NCI-H1694 (cell line): ENCODE data around the gene TGFBR3.

Experiments
- DNase-seq: peaks from one replicate; lab custom pipeline; 2025; lab: John Stamatoyannopoulos, UW

The TGFBR3 gene

DNA sequence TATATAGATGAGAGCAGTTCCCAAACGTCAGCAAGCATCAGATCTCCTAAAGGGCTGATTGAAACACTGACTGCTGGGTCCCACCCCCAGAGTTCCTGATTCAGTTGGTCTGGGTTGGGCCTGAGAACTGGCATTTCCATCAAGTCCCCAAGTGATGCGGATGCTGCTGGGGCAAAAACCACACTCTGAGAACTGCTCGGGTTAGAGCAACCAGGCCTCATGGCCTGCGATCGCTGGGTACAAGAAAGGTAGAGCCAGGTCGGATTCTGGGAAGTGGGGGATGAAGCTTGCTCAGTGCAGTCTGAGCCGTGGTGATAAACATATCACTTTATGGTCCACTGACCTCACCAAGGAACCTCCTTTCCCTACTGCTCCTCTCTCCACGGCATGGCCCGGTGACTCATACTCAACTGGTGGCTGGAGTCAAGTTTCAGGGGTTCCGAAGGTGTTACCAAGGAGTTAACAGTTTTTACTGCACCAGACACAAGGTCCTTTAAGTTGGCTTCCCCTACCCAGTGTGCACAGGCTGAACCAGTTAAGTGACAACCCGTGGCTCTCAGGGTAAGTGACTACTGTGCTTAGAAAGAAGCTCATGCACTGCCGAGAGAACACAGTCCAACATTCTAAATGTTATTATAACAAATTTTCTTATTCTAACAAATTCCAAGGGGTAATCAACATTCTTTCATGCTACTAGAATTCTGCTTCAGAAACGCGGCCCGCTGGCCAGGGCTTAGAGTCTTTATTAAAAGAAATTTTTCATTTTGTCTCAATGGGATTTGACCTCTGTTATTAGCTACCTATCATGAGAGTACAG lies 153.5 kb downstream of the TGFBR3 start:
- DNase-seq, result no peak

DNA sequence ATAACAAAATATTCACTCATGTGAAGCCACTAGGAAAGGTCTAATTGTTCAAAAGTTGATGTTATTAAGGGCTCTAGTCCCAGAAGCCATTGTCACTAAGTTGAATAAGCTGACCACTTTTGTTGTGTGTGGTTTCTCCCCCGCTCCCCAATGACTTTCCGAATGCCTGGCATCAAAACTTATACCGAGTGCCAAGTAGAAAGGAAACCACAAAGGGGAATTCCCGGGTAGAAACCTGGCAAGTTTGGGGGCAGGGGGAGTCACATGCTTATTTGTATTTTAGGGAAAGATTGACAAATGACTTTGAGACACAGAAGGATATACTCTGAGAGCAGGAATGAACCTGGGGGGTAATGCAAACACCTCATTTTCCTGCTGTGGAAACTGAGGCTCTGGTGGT lies 154.1 kb downstream of the TGFBR3 start:
- no peak for DNase-seq

GRCh38 chr1:91730801-91731732 lies 154.9 kb downstream of the TGFBR3 start:
- DNase-seq, result no peak

GRCh38 chr1:91729621-91730358 lies 156.2 kb downstream of the TGFBR3 start:
- DNase-seq, result no peak

- no peak for DNase-seq
Observed at GRCh38 chr1:91727763-91728162, 158.2 kb downstream of the TGFBR3 start.

- no peak for DNase-seq
Observed at GRCh38 chr1:91725989-91726721, 159.8 kb downstream of the TGFBR3 start.

- DNase-seq, result no peak
Observed at GRCh38 chr1:91725618-91725988, 160.3 kb downstream of the TGFBR3 start.

- DNase-seq, result no peak
Observed at GRCh38 chr1:91724644-91725043, 161.3 kb downstream of the TGFBR3 start.

- DNase-seq, result no peak
Observed at GRCh38 chr1:91724231-91724630, 161.7 kb downstream of the TGFBR3 start.

GRCh38 chr1:91720044-91720443 lies 165.9 kb downstream of the TGFBR3 start:
- DNase-seq, result no peak

DNA sequence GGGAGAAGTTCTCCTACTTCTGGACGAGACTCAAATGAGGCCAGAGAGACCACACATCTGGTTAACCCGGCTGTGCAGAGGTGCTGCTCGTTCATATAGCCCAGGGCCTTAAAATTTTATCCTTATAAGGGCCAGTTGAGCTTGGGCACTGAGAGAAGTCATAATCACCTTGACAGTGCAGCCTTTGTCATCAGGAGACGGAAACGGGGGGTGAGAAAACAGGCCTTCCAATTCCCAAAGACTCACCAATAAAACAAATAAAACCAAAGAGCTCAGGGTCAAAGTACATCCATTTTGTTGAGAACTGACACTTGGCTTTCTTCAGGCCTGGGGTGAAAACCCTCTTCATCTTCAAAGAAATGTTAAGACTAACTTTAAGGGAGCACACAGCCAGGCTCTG lies 167.1 kb downstream of the TGFBR3 start:
- DNase-seq, result no peak

DNA sequence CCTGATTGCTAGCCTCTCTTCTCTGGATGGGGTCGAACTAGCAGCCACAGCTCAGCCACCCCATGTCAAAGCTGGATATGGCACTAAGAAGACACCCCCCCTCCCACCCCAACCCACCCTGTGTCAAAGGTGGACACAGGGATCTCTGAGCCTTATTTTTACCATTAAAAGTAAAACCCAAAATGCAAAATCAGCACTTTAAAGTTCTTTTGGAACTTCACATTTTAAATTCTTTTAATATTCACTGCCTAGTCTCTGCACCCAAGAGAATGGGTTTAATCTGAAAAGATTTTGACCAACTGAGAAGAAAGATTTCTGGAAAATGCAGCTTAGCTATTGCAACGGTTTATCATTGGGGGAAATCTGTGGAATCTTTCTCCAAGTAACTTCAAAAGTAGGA lies 167.6 kb downstream of the TGFBR3 start:
- no peak for DNase-seq

- no peak for DNase-seq
Observed at GRCh38 chr1:91717839-91718238, 168.1 kb downstream of the TGFBR3 start.

GRCh38 chr1:91716339-91716738 lies 169.6 kb downstream of the TGFBR3 start:
- DNase-seq, result no peak

DNA sequence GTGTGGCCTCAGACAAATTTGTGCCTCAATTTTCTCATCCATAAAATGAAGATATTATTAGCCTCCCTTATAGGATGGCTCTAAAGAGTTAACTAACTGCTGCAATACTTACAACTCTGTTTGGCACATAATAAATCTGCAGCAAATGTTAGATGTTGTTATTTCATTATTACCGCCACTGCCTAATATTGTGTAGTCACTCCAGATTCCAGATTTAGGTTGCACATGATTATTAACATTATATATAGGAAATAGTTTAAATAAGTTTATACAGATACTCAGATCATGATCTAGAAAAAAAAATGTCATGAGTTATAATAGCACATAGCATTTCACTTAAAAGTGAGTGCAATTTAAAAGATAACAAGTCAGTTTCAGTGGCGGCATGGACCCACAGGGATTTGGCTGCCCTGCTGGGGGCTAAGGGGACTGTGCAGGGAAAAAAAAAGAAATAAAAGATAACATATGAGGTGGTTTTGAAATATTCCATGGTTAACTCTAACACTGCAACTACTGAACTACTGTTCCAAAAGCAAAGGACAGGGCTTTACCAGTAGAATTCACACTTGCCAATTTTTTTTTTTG lies 170.4 kb downstream of the TGFBR3 start:
- DNase-seq, result no peak

DNA sequence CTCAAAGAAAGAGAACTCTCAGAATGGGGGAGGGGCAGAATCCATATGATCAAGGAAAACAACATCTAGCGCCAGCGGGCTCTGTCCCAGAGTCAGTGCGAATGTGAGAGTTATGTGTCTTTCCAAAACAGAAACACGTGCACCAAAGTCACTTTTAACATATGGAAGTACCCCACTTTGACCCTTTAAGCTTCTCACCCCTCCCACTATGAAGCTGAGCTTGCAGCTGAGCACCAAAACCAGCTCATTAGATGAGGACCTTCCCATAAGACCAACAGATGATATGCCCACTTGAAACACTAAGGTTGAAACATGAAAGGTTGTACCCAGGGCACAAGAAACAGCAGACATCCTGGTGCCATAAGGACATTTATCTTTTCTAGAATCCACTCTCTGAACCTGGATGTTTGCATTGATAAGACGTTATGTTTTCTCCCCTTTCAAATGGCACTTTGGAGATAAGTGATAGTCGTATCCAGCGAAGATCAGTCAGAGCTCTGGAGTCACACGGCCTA lies 171.0 kb downstream of the TGFBR3 start:
- DNase-seq, result no peak

DNA sequence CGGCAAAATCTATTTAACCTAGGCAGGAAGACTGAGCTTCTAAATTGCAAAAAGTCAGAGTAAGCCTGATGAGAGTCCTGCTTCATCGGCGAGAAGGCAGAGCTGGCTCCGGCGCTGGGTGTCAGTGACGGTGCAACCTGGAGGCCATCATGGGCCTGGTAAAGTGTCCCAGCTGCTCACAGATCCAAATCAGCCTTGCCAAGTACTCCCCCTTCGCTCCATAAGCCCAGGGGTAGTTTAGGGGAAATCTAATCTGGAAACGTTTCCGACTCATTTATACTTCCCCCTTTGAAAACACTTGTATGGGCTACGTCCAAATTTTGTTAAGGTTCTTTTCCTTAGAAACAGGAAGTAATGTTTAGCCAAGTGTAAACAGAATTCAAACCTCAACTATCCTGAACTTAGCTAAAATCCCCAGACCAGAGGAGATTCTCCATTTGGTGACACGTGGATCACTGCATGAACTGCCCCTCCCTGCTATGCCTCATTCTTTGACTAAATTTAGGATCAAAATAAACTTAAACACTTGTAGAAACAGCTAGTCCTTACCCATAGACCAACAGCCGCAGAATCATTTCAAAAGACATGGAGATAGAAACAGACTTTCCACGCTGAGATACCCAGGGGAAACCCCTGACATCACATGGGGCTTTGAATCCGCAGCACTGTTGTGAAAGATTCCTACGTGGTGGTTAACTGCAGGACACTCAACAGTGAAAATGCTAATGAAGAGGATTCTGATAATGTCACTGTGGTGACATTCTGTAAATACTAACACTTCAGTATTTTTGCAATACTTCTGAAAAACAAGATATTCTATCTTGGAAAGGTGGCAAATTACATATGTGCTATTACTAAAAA lies 172.7 kb downstream of the TGFBR3 start:
- DNase-seq, result no peak

DNA sequence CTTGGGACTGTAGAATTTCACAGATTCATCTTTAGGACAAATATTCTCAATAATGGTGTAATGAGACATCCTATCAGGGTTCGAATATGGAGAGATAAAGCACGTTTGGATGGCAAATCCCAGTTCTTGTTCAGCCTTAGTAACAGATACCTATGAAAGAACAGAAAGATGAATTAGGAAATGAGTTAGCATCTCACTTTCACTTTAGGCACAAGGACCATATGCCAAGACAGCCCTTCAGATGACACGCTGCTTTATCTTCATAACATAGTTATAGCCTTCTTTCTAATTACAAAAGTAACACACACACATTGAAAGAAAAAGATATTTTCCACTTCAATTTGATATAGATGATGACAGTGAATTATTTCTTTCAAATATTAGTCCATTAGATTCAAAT lies 173.6 kb downstream of the TGFBR3 start:
- no peak for DNase-seq

DNA sequence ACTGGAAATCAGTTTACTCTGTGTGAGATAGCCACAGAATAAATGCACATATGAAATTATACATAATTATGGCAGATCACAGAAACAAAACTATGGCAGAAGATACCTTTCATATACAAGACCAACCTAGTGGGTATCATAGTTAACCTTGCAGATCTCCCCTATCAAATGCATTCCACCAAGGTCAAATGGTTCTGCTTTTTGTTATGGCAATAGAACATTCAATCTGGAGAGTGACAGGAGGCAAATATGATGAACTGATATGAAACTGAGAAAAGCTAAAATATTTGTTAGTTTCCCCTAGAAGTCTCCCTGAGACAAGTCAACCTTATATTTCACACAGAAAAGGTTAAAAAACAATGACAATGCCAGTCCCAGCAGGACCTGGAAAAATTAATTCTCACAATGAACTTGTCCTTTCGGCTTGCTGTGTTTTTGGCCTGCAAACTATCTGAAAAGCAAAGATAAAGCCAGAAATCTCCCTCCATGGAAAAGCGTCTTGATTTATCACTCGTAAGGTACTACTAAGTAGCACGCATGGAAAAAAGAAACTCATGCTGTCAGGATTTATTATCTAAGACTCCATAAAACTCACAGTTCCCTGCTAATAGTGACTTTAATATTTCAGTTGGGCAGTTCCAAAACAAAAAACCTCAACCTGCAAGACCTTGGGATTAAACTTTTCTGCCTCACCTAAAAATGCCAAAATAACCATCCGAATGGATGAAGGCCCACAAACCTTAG lies 174.3 kb downstream of the TGFBR3 start:
- no peak for DNase-seq
